CD14-positive monocyte (primary cell): Measurements from ENCODE around the gene ZIC5. TPM values are rescaled to one million over a fixed set of nuclear protein-coding genes. Genes with fewer than 3 reads are reported as not detected.

ENCODE experiments used
- DNase-seq, 3 donors: peaks; one replicate each; pipeline ENCODE4 v3.0.0-alpha.2; 2011 to 2022
- H2AFZ ChIP-seq: 2 replicates; pipeline ENCODE4 v1.6.0; 2012; ENCODE audit warnings: mild to moderate bottlenecking, low read depth, low read length, inconsistent platforms; ENCODE audit not compliant: insufficient read depth, poor library complexity, severe bottlenecking
- H3K27ac ChIP-seq, 2 donors: 1 replicate in 1 of 2; 2 replicates in 1 of 2; pipeline ENCODE4 v1.5.1; 2012 to 2013; ENCODE audit warnings: low read length in 2 of 2, control low read depth in 1 of 2, inconsistent platforms in 1 of 2, low read depth in 1 of 2, mild to moderate bottlenecking in 1 of 2
- H3K27me3 ChIP-seq, 2 donors: one replicate each; pipeline versions ENCODE4 v1.6.0 to v1.6.1; 2011 to 2013; ENCODE audit warnings: low read length in 2 of 2; ENCODE audit not compliant: control insufficient read depth in 2 of 2, insufficient read depth in 2 of 2
- H3K36me3 ChIP-seq, 2 donors: replicated peaks in 1 of 2; 1 replicate in 1 of 2; 2 replicates in 1 of 2; pipeline versions ENCODE4 v1.5.1 to v1.6.1; 2012 to 2013; ENCODE audit warnings: low read length in 2 of 2, control low read depth in 1 of 2, inconsistent platforms in 1 of 2, mild to moderate bottlenecking in 1 of 2; ENCODE audit not compliant: insufficient read depth in 2 of 2, control insufficient read depth in 1 of 2
- H3K4me1 ChIP-seq, 2 donors: 1 replicate in 1 of 2; 2 replicates in 1 of 2; pipeline versions ENCODE4 v1.5.1 to v1.6.1; 2012 to 2013; ENCODE audit warnings: low read length in 2 of 2, control low read depth in 1 of 2, inconsistent platforms in 1 of 2, mild to moderate bottlenecking in 1 of 2, moderate library complexity in 1 of 2; ENCODE audit not compliant: insufficient read depth in 2 of 2, control insufficient read depth in 1 of 2
- H3K4me2 ChIP-seq: replicated peaks from 2 replicates; pipeline ENCODE3; 2012; ENCODE audit warnings: low read length, moderate library complexity, mild to moderate bottlenecking; ENCODE audit not compliant: poor library complexity, severe bottlenecking; ENCODE audit errors: extremely low read depth
- H3K4me3 ChIP-seq, 3 experiments: fragments of 200-600 bp in 1 of 3; sonication (generic) in 1 of 3; replicated peaks in 1 of 3; 1 replicate in 2 of 3; 2 replicates in 1 of 3; pipeline ENCODE4 v1.5.1; 2011 to 2013; ENCODE audit warnings: low read length in 3 of 3, mild to moderate bottlenecking in 3 of 3, control low read depth in 2 of 3, low read depth in 2 of 3, inconsistent platforms in 1 of 3, moderate library complexity in 1 of 3
- H3K79me2 ChIP-seq: 2 replicates; pipeline ENCODE4 v1.6.0; 2012; ENCODE audit warnings: mild to moderate bottlenecking, control low read depth, inconsistent platforms, low read length, moderate library complexity; ENCODE audit not compliant: insufficient read depth
- H3K9ac ChIP-seq: 2 replicates; pipeline ENCODE4 v1.6.0; 2017; ENCODE audit warnings: low read length, mild to moderate bottlenecking; ENCODE audit not compliant: insufficient read depth, poor library complexity, severe bottlenecking
- H3K9me3 ChIP-seq, 2 donors: replicated peaks in 1 of 2; 1 replicate in 1 of 2; 2 replicates in 1 of 2; pipeline versions ENCODE4 v1.5.1 to v1.6.1; 2012 to 2013; ENCODE audit warnings: low read length in 2 of 2, control low read depth in 1 of 2; ENCODE audit not compliant: control insufficient read depth in 1 of 2, insufficient read depth in 1 of 2
- H4K20me1 ChIP-seq: 2 replicates; pipeline ENCODE4 v1.6.0; 2012; ENCODE audit warnings: mild to moderate bottlenecking, low read length, control low read depth, moderate library complexity; ENCODE audit not compliant: insufficient read depth
- H3K27ac Mint-ChIP-seq, 7 donors: one replicate each; pipeline ENCODE4 v1.8.0; 2020; ENCODE audit warnings: mild to moderate bottlenecking in 7 of 7, mixed read lengths in 7 of 7, moderate library complexity in 6 of 7, inconsistent platforms in 2 of 7
- H3K27me3 Mint-ChIP-seq, 3 donors: one replicate each; pipeline ENCODE4 v1.8.0; 2021 to 2022; ENCODE audit warnings: low read depth in 3 of 3, mild to moderate bottlenecking in 3 of 3, mixed read lengths in 3 of 3, moderate library complexity in 3 of 3, inconsistent platforms in 1 of 3
- H3K36me3 Mint-ChIP-seq, 2 donors: one replicate each; pipeline ENCODE4 v1.8.0; 2020; ENCODE audit warnings: mixed read lengths in 2 of 2, inconsistent platforms in 1 of 2, mild to moderate bottlenecking in 1 of 2
- H3K4me1 Mint-ChIP-seq: one replicate; pipeline ENCODE4 v1.8.0; 2020; ENCODE audit warnings: mild to moderate bottlenecking, mixed read lengths
- H3K4me3 Mint-ChIP-seq, 2 donors: one replicate each; pipeline ENCODE4 v1.8.0; 2020; ENCODE audit warnings: mild to moderate bottlenecking in 2 of 2, mixed read lengths in 2 of 2, moderate library complexity in 1 of 2
- H3K9me3 Mint-ChIP-seq, 7 donors: one replicate each; pipeline ENCODE4 v1.8.0; 2020 to 2022; ENCODE audit warnings: mixed read lengths in 7 of 7, mild to moderate bottlenecking in 6 of 7, moderate library complexity in 6 of 7, inconsistent platforms in 2 of 7
- CTCF ChIP-seq: fragments of 200-600 bp; IDR thresholded peaks from one replicate; pipeline ENCODE4 v1.8.0; 2022; ENCODE audit warnings: antibody characterized with exemption, mild to moderate bottlenecking
- WGBS: methylation state at CpG from one replicate; pipeline ENCODE4 v1.1.5; 2013; ENCODE audit warnings: missing lambda C conversion rate; ENCODE audit not compliant: insufficient coverage; 5-methylcytosine and 5-hydroxymethylcytosine counted together
- intact Hi-C, 2 donors: fragments of 100-400 bp; cut with micrococcal nuclease; formaldehyde crosslinking; loops; one replicate each; pipeline versions ENCODE4 v1.15.0 to v1.15.1; 2023
- polyA plus RNA-seq, 3 donors: library from polyadenylated mRNA; depleted of rRNA in 1 of 3; unstranded in 2 of 3; stranded (reverse) in 1 of 3; fragments of 300-500 nt in 2 of 3; fragments of >200 nt in 1 of 3; fragmentation: Illumina TruSeq in 2 of 3; gene quantifications; 1 replicate in 2 of 3; 2 replicates in 1 of 3; pipeline ENCODE4 v1.2.3, GENCODE V29; 2012 to 2021

The ZIC5 gene
- polyA plus RNA-seq, 3 donors, result not detected

- no peak for TF ChIP-seq CTCF
- H3K4me2 ChIP-seq, result no peak overlapping the region
- no peak for DNase-seq
- peaks cover 19 to 56% of the 10 kb centered on the region in 2 donors for H3K27me3 ChIP-seq
- Mint-ChIP-seq H3K27ac (no peak overlapping the region), H3K9me3 (peaks cover 0 to 9% (median 0%) of the 10 kb centered on the region in 7 donors), H3K36me3 (no peaks in the 10 kb centered on the region), H3K27me3 (peaks cover 54 to 72% (median 70%) of the 10 kb centered on the region in 3 donors), H3K4me1 (no peaks in the 10 kb centered on the region), H3K4me3 (no peak overlapping the region)
- intact Hi-C loops, result no loop called here
- WGBS, result 0% methylated on average over 1 of the region's 8 CpGs
- H3K79me2 ChIP-seq, result no peaks in the 10 kb centered on the region
- no peak overlapping the region for H3K4me3 ChIP-seq
- H3K9me3 ChIP-seq, result no peaks in the 10 kb centered on the region
- no peaks in the 10 kb centered on the region for H4K20me1 ChIP-seq
- no peak overlapping the region for H3K27ac ChIP-seq
- no peaks in the 10 kb centered on the region for H3K4me1 ChIP-seq
- H3K36me3 ChIP-seq, result no peaks in the 10 kb centered on the region
- H3K9ac ChIP-seq, result no peak overlapping the region
- H2AFZ ChIP-seq, result no peak overlapping the region
These were observed 21.7 kb downstream of the ZIC5 start for GRCh38 chr13:99949679-99950413.

- Histone ChIP-seq H3K9ac (no peak overlapping the region), H3K27ac (no peak overlapping the region), H2AFZ (no peak overlapping the region), H3K27me3 (peaks cover 11 to 51% of the 10 kb centered on the region in 2 donors), H3K4me1 (no peaks in the 10 kb centered on the region), H3K9me3 (no peaks in the 10 kb centered on the region), H3K36me3 (no peaks in the 10 kb centered on the region), H3K4me3 (no peak overlapping the region), H3K4me2 (no peak overlapping the region), H3K79me2 (no peaks in the 10 kb centered on the region), H4K20me1 (no peaks in the 10 kb centered on the region)
- no peaks in the 10 kb centered on the region for H3K36me3 Mint-ChIP-seq
- intact Hi-C loops, result no loop called here
- whole genome bisulfite sequencing, result 80% methylated on average over 7 of the region's 10 CpGs
- H3K27ac Mint-ChIP-seq, result no peak overlapping the region
- H3K4me1 Mint-ChIP-seq, result no peaks in the 10 kb centered on the region
- no peak for TF ChIP-seq CTCF
- no peak for DNase-seq
- H3K4me3 Mint-ChIP-seq, result no peak overlapping the region
- H3K9me3 Mint-ChIP-seq, result peaks cover 0 to 3% (median 0%) of the 10 kb centered on the region in 7 donors
- H3K27me3 Mint-ChIP-seq, result peaks cover 49 to 67% (median 64%) of the 10 kb centered on the region in 3 donors
These were observed 22.5 kb downstream of the ZIC5 start for GRCh38 chr13:99948907-99949678.
